GM21737 (cell line): ENCODE results near the gene LRP1.

ENCODE experiments used
- ATAC-seq: cut with Tn5 transposase; IDR thresholded peaks from one replicate; pipeline ENCODE4 v1.9.1; 2021; ENCODE audit warnings: mild to moderate bottlenecking, moderate library complexity; ENCODE audit not compliant: unreplicated experiment

The LRP1 gene

GRCh38 chr12:57190037-57190436 is 61.8 kb downstream of the LRP1 start:
- no peak for ATAC-seq

- no peak for ATAC-seq
Measured at GRCh38 chr12:57190821-57191220, 62.5 kb downstream of the LRP1 start.

- no peak for ATAC-seq
Measured at GRCh38 chr12:57191410-57191809, 63.1 kb downstream of the LRP1 start.

GRCh38 chr12:57192920-57193319 is 64.6 kb downstream of the LRP1 start:
- no peak for ATAC-seq

GRCh38 chr12:57193706-57194245 is 65.5 kb downstream of the LRP1 start:
- ATAC-seq: no peak

GRCh38 chr12:57194253-57194652 is 66.0 kb downstream of the LRP1 start:
- no peak for ATAC-seq

GRCh38 chr12:57195186-57195585 is 66.9 kb downstream of the LRP1 start:
- no peak for ATAC-seq

GRCh38 chr12:57195611-57196371 is 67.5 kb downstream of the LRP1 start:
- no peak for ATAC-seq

- ATAC-seq: no peak
Measured at GRCh38 chr12:57196439-57196838, 68.2 kb downstream of the LRP1 start.

- no peak for ATAC-seq
Measured at GRCh38 chr12:57196956-57197355, 68.7 kb downstream of the LRP1 start.

- no peak for ATAC-seq
Measured at GRCh38 chr12:57198329-57198728, 70.0 kb downstream of the LRP1 start.

- ATAC-seq: no peak
Measured at GRCh38 chr12:57199191-57199590, 70.9 kb downstream of the LRP1 start.

GRCh38 chr12:57200497-57200896 is 72.2 kb downstream of the LRP1 start:
- no peak for ATAC-seq

- ATAC-seq: no peak
Measured at GRCh38 chr12:57201219-57201618, 72.9 kb downstream of the LRP1 start.

- no peak for ATAC-seq
Measured at GRCh38 chr12:57201631-57202030, 73.3 kb downstream of the LRP1 start.

- ATAC-seq: no peak
Measured at GRCh38 chr12:57202321-57202720, 74.0 kb downstream of the LRP1 start.

- no peak for ATAC-seq
Measured at GRCh38 chr12:57203201-57203600, 74.9 kb downstream of the LRP1 start.

GRCh38 chr12:57203791-57204190 is 75.5 kb downstream of the LRP1 start:
- no peak for ATAC-seq

GRCh38 chr12:57204454-57204853 is 76.2 kb downstream of the LRP1 start:
- ATAC-seq: no peak

GRCh38 chr12:57205186-57205585 is 76.9 kb downstream of the LRP1 start:
- no peak for ATAC-seq

- no peak for ATAC-seq
Measured at GRCh38 chr12:57205931-57206330, 77.6 kb downstream of the LRP1 start.

GRCh38 chr12:57207731-57208630 is 79.7 kb downstream of the LRP1 start:
- no peak for ATAC-seq
